ENCODE data around the gene MTG2.

Gene MTG2

DNA sequence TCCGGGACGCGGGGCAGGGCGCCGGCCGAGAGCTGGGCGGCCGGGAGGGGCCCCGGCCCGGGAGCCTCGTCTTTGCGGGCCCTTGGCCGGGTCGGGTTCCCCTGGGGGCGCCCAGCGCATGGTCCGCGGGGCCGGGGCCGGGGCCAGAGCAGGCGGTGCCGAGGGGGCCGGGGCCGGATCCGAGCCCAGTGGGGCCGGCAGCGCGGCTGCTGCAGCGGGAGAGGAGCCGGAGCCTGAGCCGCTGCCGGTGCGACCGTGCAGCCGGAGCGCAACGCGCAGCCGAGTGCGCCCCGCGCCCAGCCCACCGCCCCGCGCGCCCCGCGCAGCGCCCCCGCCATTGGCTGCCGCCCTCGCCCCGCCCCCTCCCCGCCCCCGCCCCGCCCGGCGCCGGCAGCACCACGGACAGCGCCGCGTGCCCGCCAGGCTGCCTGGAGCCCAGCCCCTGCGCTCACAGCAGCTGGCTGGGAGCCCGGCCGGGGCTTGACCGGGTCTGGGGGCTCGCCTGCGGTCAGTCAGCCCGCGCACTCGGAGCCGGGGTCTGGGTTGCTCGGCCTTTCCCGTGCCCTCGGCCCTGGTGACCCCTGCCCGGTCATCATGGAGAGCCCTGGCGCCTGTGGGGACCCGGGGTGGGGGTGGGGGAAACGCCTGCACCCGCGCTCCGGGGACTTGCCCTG is 37.3 kb downstream of the MTG2 start, which contains the start of gene HRH3:
TSS of gene HRH3 (minus strand) at position 287 of the 674 bp plus-strand sequence. CDS start 308 bp downstream, outside the sequence.
- peak; percentile 91 for DNase-seq (ENCODE audit: low spot score)

DNA sequence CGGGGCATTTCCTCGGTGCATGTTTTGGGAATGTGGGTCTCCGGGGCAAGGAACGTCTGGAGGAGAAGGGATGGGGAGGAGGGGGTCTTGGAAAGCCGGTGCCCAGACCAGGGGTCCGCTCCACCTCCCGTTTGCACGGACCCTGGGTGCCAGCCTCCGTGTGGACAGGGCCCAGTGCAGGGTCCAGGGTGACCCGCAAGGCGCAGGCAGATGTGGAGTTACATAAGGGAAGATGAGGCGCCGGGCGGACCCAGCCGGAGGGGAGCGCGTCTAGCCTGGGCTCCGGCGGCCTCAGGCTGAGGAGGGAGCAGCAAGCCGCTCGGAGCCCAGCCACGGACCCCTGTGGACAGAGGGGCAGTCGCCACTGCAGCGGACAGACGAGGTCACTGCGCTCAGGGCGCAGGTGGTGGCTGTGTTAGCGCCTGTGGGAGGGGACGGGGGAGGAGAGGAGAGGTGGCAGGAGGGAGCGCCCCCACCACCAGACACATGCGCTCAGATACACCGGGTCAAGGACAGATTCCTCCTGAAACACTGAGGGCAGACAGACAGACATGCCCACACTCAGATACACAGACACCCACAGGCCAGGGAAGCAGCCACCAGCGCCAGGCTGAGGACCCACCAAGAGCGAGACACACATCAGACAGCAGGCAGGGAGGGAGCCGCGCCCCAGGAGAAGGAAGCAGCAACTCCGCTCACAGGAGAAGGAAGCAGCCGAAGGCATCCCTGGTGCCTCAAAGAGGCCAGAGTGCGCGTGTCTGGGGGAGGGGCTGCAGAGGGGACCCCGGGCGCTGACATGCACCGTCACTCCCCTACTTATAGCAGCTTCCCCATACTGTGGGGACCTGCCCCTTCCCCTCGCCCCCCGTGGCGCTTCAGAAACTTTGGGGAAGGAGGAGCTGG is 38.1 kb downstream of the MTG2 start:
- DNase-seq (ENCODE audit: low spot score): no peak

DNA sequence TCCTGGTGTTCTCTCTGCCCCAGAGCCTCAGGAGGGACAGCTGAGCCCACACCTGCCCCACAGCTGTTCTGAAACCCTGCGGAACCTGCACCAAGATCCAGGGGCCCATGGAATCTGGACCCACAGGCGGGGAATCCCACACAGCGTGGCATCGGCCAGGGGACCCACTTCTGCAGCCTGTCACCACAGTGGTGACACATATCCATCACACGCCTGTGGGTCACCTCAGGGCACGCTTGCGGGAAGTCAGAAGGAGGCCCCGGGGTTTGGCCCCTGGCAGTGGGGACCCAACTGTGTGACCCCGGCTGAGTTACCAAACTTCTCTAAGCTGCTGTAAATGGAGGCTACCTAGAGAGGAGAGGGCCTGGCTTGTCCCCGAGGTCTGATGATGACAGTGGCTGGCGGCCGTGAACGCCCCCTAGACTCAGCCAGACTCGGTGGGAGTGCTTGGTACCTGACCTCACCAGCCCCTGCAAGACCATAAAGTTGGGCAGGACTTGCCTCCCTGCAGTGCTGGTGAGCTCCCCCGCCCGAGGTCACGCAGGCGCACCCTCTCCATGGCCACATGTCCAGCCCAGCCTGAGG is 39.5 kb downstream of the MTG2 start:
- no peak for DNase-seq (ENCODE audit: low spot score)

DNA sequence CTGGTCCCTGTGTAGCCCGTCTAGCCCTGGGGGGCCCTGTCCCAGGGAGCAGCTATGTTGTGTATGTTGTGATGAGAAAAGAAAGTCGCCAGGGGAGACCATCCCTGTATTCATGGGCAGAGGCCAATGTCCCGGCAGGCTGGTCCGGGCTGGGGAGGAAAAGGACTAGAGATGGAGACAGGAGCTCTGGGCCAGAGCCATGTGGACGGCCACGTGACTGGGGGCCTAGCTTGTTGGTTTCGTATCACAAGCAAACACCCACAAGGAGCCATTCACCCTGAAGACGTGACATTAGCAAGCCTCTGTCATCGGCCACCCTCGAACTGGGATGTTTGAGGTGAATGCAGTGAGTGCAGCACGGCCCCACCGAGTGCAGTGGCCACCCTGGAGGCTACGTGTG is 40.1 kb downstream of the MTG2 start:
- DNase-seq (ENCODE audit: low spot score): no peak

DNA sequence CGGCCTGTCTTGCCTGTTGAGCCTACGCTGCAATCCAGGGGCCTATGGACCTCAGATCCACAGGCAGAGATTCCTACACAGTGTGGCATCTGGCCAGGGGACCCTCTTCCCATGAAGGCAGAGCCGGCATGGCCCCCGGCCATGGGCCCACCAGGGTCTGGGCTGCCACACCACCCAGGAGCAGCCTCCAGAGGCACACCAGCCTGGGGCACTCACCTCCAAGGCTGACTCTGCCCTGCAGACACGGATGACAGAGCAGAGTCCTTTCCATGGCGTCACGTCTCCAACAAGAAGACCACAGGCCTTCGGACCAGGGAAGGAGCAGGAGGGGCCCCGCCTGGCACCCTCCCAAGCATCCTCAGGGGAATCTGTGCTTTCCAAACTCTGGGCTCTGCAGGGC is 40.7 kb downstream of the MTG2 start:
- DNase-seq (ENCODE audit: low spot score): no peak

- no peak for DNase-seq (ENCODE audit: low spot score)
These were observed 41.5 kb downstream of the MTG2 start for GRCh38 chr20:62224113-62224855.

GRCh38 chr20:62225026-62225425 is 42.2 kb downstream of the MTG2 start:
- DNase-seq (ENCODE audit: low spot score): no peak

DNA sequence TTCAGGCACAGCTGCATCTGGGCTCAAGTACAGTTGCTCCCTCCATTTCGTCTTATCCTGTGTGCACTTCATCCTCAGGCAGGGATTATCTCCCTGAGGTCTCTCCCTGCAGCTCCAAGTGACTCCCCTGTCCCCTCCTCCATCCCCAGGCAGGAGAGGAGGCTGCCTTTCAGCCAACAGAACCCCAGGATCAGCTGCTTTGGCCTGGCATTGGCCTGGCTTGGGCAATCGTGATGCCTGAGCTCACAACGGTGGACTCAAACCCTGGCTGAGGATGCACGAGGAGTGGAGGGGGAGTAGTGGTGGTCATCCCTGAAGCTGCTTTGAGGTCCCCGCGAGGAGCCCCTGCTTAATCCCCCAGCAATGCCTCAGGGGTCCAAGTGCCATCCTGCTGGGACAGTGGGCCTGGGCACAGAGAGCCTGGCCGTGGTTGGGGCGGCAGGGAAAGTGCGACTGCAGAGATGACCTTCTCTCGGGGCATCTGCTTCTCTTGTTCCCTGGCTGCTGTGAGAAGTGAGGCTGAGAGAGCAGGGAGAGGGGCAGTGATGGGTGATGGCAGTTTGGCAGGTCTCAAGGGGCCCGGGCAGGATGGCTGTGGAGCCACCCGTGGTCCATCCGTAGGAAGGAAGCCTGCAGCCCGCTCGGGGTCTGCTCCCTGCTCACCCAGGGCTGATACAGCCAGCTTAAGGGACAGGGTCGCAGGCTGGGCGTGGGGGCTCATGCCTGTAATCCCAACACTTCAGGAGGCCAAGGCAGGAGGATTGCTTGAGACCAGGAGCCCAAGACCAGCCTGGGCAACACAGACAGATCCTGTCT is 43.2 kb downstream of the MTG2 start:
- DNase-seq (ENCODE audit: low spot score): no peak

- DNase-seq (ENCODE audit: low spot score): no peak
These were observed 44.1 kb downstream of the MTG2 start for GRCh38 chr20:62226707-62227590.

DNA sequence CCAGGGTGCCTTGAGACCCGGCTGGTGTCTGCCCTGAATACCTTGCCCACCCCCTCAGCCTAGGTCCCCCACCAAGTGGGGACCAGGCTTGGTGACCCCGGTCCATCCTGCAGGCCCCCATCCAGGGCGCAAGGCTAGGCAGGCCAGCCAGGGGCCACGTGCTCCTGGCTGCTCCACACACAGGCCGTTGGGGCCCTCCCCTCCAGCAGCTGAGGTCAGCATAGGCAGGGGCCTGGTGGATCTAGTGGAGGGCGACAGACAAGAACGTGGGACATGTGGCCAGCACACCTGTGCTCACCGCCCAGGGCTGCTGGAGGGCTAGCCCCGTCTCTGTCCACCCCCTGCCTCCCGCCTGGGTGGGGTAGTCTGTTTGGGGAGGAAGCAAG is 44.8 kb downstream of the MTG2 start:
- no peak for DNase-seq (ENCODE audit: low spot score)

GRCh38 chr20:62227977-62228958 is 45.4 kb downstream of the MTG2 start:
- DNase-seq (ENCODE audit: low spot score): no peak

GRCh38 chr20:62228982-62229545 is 46.2 kb downstream of the MTG2 start:
- DNase-seq (ENCODE audit: low spot score): no peak

DNA sequence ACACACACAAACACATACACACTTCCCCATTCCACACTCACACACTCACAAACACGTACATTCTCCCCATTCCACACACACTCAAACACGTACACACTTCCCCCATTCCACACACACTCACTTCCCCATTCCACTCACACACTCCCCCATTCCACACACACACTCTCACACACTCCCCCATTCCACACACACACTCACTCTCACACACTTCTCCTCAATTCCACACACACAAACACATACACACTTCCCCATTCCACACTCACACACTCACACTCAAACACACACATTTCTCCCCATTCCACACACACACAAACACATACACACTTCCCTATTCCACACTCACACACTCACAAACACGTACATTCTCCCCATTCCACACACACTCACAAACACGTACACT is 46.8 kb downstream of the MTG2 start:
- DNase-seq (ENCODE audit: low spot score): no peak

DNA sequence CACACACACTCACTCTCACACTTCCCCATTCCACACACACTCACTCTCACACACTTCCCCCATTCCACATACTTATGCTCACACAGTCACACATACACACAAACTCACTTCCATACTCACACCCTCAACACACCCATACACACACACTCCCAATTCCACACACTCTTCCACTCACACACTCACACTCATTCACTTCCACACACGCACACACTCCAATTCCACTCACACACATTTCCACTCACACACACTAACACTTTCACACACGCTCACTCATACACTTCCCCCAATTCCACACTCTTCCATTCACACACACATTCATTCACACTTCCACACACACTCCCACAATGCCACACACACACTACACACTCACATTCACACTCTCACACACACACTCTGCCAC is 47.4 kb downstream of the MTG2 start:
- no peak for DNase-seq (ENCODE audit: low spot score)

DNA sequence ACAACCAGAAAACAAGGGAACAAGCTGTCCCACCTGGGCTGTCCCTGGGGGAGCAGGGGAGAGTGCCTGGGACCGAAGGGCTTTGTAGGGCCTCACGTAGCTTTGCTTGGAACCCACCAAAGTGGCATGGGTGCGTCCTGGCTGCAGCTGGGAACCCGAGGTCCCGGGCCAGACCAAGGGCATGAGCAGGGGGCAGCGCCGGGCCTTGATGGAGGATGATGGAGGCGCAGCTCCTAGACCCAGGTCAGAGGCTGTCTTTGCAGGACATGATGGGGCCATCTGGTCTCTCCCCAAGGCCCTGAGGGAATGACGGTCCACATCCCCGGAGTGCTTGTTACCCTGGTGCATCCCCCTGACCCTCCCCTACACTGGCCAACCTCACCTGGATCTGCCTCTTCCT is 47.9 kb downstream of the MTG2 start:
- DNase-seq (ENCODE audit: low spot score): no peak

GRCh38 chr20:62231292-62231691 is 48.5 kb downstream of the MTG2 start:
- no peak for DNase-seq (ENCODE audit: low spot score)

GRCh38 chr20:62232194-62232593 is 49.4 kb downstream of the MTG2 start:
- no peak for DNase-seq (ENCODE audit: low spot score)

DNA sequence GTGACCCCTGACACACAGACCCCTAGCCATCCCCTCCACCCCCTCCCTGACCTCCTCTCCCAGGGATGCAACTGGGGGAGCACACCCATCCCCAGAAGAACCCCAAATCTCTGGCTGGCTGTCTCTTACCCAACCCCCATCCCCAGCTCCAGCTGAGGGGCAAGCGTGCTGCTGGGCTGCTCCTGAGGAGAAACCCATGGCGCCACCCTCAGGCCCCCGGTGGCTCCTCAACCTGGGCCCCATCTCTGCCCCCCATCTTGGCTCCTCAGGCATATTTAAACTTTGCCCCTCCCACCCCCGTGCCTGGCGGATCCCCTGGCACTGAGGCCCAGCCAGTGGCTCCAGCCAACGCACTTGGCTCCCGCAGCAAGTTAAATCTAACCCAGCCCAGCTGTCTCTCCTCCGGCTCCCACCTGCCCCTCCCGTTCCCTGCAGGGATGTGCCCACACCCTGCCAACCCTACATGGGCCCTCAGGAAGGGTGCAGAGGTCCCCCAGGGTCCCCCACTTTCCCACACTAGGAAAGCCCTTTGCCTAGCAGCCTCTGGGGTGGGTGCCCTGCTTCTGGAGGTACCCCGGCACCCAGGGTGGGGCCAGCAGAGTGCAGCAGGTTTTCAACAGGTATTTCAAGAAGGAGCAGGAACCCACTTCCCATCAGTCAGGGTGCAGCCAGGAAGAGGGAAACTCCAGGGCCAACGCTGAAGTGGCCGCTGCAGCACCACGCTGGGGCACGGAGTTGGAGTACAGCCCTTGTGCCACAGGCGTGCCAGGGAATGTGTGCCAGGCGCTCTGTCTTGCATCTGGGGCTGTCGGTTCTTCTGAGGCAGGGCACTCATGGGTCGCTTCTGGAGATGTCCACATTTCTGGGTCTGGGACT is 50.2 kb downstream of the MTG2 start:
- no peak for DNase-seq (ENCODE audit: low spot score)
